Hematopoietic multipotent progenitor cell (in vitro differentiated cells): ENCODE results near the gene STAM2. TPM values are rescaled to one million over a fixed set of nuclear protein-coding genes. Genes with fewer than 3 reads are reported as not detected.
"Not testable (repeated sequence)": the region's sequence is repeated elsewhere in the genome, so short reads cannot be mapped to it uniquely, and the experiment has no call there.

Source experiments
- DNase-seq, 3 donors: peaks; one replicate each; pipeline ENCODE4 v3.0.0-alpha.2; 2011 to 2015; ENCODE audit warnings: low read depth in 2 of 3, low spot score in 2 of 3
- total RNA-seq: library from RNA; depleted of rRNA; stranded (reverse); fragments of >200 nt; gene quantifications from one replicate; pipeline ENCODE4 v1.2.3, GENCODE V29; 2012

The STAM2 gene
- total RNA-seq, 1 donor = 13.2 TPM

- DNase-seq = no peak
These were observed 59.6 kb downstream of the STAM2 start for GRCh38 chr2:152115952-152116351.

DNA sequence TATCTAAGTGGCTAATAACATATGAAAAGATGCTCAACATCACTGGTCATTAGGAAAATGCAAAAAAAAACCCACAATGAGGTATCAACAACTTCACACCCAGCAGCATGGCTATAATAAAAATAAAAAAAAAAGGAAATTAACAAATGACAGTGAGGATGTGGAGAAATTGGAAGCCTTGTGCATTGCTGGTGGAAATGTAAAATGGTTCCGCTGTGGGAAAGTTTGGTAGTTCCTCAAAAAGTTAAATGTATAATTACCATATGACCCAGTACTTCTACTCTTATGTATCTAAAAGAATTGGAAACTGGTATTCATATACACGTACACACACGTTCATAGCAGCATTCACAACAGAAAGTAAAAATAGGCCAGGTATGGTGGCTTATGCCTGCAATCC is 61.2 kb downstream of the STAM2 start:
- no peak for DNase-seq

DNA sequence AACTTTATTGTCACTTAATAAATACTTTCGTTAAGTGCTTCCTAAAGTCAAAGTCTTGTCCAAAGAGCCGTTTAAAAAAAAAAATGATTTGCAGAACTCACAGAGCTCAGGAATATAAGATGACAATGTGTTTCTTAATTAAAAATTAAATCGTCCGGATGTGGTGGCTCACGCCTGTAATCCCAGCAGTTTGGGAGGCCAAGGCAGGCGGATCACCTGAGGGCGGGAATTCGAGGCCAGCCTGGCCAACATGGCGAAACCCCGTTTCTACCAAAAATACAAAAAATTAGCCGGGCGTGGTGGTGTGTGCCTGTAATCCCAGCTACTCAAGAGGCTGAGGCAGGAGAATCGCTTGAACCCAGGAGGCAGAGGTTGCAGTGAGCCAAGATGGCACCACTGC is 68.4 kb downstream of the STAM2 start:
- DNase-seq = not testable (repeated sequence)

DNA sequence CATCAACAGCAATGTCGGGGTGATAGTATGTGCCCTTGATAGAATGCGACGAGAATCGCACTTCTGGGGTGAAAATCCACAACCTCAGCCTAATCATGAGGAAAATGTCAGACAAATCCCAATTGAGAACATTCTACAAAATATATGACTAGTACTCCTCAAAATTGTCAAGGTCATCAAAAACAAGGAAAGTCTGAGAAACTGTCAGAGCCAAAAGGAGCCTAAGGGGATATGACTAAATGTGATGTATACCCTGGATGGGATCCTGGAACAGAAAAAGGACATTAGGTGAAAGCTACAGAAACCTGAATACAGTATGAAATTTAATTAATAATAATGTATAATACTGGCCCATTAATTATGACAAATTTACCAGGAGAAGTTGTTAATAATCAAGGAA is 69.1 kb downstream of the STAM2 start:
- no peak for DNase-seq

DNA sequence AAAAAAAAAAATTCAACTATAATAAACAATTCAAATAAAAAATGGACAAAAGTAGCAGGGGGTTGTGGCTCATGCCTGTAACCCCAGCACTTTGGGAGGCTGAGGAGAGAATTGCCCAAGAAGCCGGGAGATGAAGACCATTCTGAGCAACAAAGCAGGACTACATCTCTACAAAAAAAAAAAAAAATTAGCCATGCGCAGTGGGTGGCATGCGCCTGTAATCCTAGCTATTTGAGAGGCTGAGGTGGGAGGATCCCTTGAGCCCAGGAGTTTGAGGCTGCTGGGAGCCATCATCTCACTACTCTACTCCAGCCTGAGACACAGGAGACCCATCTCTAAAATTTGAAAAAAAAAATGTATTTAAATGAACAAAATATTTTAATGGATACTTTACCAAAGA is 72.3 kb downstream of the STAM2 start:
- no peak for DNase-seq

DNA sequence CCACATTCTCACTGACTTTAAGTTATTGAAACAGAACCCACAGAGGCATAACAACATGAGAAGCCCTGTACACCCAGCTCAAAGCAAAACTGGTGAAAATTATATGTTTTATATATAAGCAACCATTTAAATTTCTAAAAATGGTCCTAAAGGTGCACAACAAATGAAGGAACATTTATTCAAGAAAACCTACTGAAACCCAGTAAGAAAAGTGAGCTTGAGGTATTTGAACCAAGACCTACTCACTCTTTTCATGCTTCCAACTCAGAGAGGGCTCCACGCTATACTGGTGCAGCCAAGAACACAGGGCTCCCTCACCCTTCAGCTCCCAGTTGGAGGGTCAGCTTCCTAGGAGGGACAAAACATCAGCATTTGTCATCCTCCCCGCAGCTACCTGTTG is 74.6 kb downstream of the STAM2 start:
- DNase-seq = no peak

GRCh38 chr2:152099367-152100050 is 76.1 kb downstream of the STAM2 start:
- peak in 1 of 3 donors; percentile 35 for DNase-seq

DNA sequence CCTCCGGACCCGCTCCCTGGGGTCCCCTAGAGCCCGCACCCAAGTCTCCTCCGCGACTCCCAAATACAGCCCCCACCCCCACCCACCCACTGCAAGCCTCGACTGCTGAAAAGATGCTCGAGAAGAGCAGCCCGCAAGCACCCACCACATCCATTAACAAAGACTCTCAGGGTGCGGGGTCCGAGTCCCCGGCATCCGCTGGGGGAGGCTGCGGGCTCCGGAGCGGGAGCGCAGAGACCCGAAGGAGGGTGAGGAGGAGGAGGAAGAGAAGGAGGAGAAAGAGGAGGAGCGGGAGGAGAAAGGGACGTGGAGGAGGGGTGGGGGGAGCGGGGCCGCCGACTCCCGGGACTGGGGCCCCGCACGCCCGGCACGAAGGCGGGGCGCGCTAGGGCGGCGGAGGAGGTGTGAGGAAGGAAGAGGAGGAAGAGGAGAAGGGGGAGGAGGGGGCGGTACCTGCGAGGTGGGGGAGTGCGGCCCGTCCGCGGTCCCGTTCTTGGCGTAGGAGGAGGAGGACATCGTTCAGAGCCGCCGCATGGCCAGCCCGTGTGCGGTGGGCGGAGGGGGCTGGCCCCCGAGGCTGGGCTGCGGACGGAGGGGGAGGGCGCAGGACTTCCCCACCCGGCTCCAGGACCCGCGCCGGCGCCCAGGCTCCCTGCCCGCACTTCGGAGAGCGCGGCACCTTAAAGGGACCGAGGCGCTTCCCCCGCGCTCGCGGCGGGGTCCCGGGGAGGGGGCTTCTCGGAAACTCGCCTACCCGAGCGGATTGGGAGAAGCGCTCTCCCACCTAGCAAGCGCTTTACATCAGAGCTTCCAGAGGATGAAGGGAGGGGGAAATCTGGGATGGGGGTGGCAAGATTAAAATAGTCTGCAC is 76.8 kb downstream of the STAM2 start, which contains the start of gene CACNB4:
Gene CACNB4 (minus strand): TSS at position 549 of the 871 bp plus-strand sequence.
- peak in 1 of 3 donors; percentile 27 for DNase-seq

- DNase-seq = no peak
These were observed 77.6 kb downstream of the STAM2 start for GRCh38 chr2:152097801-152098495.

- no peak for DNase-seq
These were observed 78.2 kb downstream of the STAM2 start for GRCh38 chr2:152097290-152097800.

- DNase-seq = no peak
These were observed 80.4 kb downstream of the STAM2 start for GRCh38 chr2:152095146-152095545.

DNA sequence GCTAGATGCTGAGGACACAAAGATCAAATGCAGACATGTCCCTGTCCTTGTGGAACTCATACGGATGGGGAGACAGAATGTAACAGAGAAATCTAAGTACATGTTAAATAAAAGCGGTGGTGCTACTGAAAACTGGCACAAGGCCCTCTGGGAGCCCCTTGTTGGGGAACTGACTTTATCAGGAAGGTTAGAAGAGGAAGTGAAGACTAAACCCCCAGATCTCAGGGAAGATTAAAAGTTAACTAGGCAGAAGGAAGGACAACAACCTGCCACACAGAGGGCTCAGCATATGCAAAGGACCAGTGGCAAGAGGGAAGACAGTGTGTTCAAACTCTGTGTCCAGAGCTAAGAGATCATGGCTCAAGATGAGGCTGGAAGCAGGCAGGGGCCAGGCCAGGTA is 81.5 kb downstream of the STAM2 start:
- no peak for DNase-seq

- no peak for DNase-seq
These were observed 82.1 kb downstream of the STAM2 start for GRCh38 chr2:152093464-152093863.

DNA sequence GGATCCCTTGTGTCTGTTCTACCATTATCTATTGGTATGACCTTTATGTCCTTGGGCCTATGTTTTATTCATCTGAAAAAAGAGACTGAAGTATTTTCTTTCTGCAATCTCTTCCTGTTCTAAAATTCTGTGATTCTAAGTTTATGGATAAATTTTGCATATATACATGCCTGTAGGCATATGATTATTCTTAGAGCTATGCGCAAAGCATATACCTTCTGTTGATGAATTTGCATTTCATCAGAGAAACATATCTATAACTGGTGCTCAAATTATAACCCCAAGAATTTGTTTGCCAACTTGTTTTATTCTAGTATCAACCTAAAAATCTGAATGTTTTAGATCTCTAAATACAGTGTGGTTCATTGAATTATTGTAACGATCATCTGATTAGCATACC is 83.5 kb downstream of the STAM2 start:
- no peak for DNase-seq

DNA sequence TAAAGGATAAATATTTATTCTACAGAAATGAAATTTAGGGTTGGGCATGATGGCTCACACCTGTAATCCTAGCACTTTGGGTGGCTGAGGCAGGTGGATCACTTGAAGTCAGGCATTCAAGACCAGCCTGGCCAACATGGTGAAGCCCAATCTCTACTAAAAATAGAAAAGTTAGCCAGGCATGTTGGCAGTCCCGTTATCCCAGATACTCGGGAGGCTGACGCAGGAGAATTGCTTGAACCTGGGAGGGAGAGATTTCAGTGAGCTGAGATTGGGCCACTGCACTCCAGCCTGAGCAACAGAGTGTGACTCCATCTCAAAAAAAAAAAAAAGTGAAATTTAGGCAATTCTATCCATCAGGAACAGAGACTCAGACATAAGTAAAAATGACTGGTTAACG is 84.8 kb downstream of the STAM2 start:
- not testable (repeated sequence) for DNase-seq

DNA sequence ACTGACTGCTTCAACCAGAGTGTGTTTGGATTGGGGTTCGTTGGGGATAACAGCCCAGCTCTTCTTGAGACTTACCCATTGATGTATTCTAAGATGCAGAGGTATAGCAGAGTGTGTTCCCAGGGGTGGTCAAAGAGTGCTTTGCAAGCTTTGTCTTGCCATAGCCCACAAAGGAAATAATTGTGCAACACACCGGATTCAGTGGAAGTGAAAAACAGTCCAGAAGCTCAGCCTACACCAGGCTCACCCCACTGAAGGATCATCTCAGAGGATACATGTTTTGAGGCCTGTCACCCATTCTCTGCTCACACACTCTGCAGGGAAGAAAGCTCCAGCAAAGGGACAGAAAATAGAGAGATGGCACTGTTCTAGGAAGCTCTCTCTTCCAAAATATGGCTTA is 86.3 kb downstream of the STAM2 start:
- peak in 1 of 3 donors; percentile 27 for DNase-seq

DNA sequence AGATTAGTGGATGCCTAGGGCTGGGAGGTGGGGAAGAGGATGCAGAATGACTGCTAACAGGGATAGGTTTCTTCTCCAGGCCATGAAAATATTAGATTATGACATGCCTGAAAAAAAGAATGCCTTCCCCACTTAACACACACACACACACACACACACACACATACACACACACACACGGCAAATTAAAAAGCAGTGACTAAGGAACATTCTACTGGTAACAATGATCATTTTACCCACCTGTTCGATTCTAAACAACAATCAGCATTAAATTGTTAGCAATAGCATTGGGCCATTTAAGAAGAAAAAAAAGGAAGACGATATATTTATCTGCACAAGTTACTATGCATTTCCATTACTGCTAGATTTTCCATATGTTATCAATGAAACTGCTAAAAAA is 87.6 kb downstream of the STAM2 start:
- DNase-seq = no peak

- DNase-seq = no peak
These were observed 89.3 kb downstream of the STAM2 start for GRCh38 chr2:152086231-152086630.

- DNase-seq = no peak
These were observed 91.5 kb downstream of the STAM2 start for GRCh38 chr2:152084076-152084475.

DNA sequence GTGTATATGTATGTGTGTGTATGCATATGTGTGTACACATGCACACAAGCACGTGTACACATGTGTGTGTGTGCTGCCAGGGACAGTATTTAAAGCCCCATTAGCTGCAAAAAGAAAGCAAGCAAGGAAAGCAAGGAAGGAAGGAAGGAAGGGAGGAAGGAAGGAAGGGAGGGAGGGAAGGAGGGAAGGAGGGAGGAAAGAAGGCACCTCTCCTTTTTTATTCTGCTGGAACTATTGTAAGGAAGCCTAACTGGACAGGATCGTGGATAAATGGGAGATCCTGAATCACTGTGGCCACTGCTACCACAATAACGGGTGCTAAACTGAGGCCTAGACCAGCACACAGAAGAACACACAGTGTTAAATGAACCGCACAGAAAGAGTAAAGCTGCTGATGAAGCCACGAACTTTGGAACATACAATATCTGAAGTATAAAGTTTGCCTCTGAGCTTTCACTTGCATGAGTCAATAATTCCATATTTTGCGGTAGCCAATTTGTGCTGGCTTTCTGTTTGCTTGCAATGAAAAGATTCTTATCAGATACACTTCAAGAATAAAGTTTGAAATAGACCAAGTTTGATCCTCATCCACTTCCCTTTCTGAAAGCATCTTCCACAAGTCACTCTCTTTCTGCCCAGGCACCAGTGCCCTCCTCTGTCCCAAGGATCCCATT is 92.2 kb downstream of the STAM2 start:
- peak in 1 of 3 donors; percentile 66 for DNase-seq

DNA sequence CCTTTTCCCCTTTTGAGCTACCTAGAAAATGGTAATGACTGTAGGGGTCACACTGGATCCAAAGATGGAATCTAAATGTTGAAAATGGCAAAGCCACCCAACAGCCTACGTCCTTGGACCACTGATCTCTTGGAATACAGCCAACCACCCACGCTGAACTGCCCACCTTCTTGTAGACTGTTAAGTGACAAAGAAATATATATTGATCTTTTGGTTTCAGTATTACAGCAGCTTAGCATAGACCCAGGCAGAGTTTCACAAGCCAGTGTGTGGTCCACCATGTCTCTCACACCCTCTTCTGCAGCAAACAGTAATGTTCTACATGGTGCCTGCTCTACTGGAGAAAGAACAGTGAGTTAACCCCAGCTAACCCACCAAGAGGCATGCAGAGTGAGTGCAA is 96.9 kb downstream of the STAM2 start:
- DNase-seq = no peak
